H9 (cell line): ENCODE data around the gene NLE1. TPM values are rescaled to one million over a fixed set of nuclear protein-coding genes. Genes with fewer than 3 reads are reported as not detected.

Experiments
- DNase-seq: peaks from one replicate; pipeline ENCODE4 v3.0.0-alpha.2; 2017
- H2AFZ ChIP-seq: one replicate; pipeline ENCODE4 v1.6.1; 2013; ENCODE audit warnings: mild to moderate bottlenecking, low read length, control low read depth, moderate library complexity
- H2AK5ac ChIP-seq: 2 replicates; pipeline ENCODE4 v1.6.1; 2013; ENCODE audit warnings: low read length, control low read depth, mixed read lengths; ENCODE audit not compliant: insufficient read length
- H2BK120ac ChIP-seq: one replicate; pipeline ENCODE4 v1.6.1; 2013; ENCODE audit warnings: low read depth, mild to moderate bottlenecking, low read length, control low read depth, inconsistent platforms; ENCODE audit not compliant: poor library complexity, severe bottlenecking
- H2BK12ac ChIP-seq: 2 replicates; pipeline ENCODE4 v1.6.1; 2013; ENCODE audit warnings: low read length, control low read depth, mixed read lengths, low read depth; ENCODE audit not compliant: insufficient read length
- H2BK15ac ChIP-seq: 2 replicates; pipeline ENCODE4 v1.6.1; 2013; ENCODE audit warnings: low read depth, low read length, control low read depth
- H2BK20ac ChIP-seq: one replicate; pipeline ENCODE4 v1.6.1; 2013; ENCODE audit warnings: low read depth, mild to moderate bottlenecking, low read length, control low read depth, inconsistent platforms; ENCODE audit not compliant: poor library complexity, severe bottlenecking
- H2BK5ac ChIP-seq: 2 replicates; pipeline ENCODE4 v1.6.1; 2013; ENCODE audit warnings: low read length, control low read depth, mixed read lengths; ENCODE audit not compliant: insufficient read length
- H3K14ac ChIP-seq: 2 replicates; pipeline ENCODE4 v1.6.1; 2013; ENCODE audit warnings: low read length, control low read depth; ENCODE audit not compliant: insufficient read depth
- H3K18ac ChIP-seq: 2 replicates; pipeline ENCODE4 v1.6.1; 2013; ENCODE audit warnings: low read depth, mild to moderate bottlenecking, mixed read lengths, low read length, control low read depth; ENCODE audit not compliant: insufficient read length
- H3K23ac ChIP-seq: 2 replicates; pipeline ENCODE4 v1.6.1; 2013; ENCODE audit warnings: low read length, control low read depth, mixed read lengths, low read depth; ENCODE audit not compliant: insufficient read length
- H3K23me2 ChIP-seq: 2 replicates; pipeline ENCODE4 v1.6.1; 2013; ENCODE audit warnings: low read depth, mild to moderate bottlenecking, mixed read lengths, low read length, control low read depth; ENCODE audit not compliant: insufficient read length, poor library complexity, severe bottlenecking
- H3K27ac ChIP-seq: 2 replicates; pipeline ENCODE4 v1.5.1; 2013; ENCODE audit warnings: low read length, control low read depth, mixed read lengths, low read depth; ENCODE audit not compliant: insufficient read length
- H3K27me3 ChIP-seq: 2 replicates; pipeline ENCODE4 v1.6.1; 2013; ENCODE audit warnings: low read length, control low read depth, inconsistent platforms; ENCODE audit not compliant: insufficient read depth
- H3K4ac ChIP-seq: 2 replicates; pipeline ENCODE4 v1.6.1; 2013; ENCODE audit warnings: low read depth, mild to moderate bottlenecking, control low read depth, inconsistent platforms, low read length, moderate library complexity
- H3K4me1 ChIP-seq: 2 replicates; pipeline ENCODE4 v1.6.1; 2013; ENCODE audit warnings: low read length, control low read depth, inconsistent platforms; ENCODE audit not compliant: insufficient read depth
- H3K4me2 ChIP-seq: 2 replicates; pipeline ENCODE4 v1.6.1; 2013; ENCODE audit warnings: low read length, control low read depth, mixed read lengths; ENCODE audit not compliant: insufficient read length, insufficient read depth
- H3K56ac ChIP-seq: 2 replicates; pipeline ENCODE4 v1.6.1; 2013; ENCODE audit warnings: low read depth, mild to moderate bottlenecking, mixed read lengths, low read length, control low read depth; ENCODE audit not compliant: insufficient read length
- H3K79me1 ChIP-seq: 2 replicates; pipeline ENCODE4 v1.6.1; 2013; ENCODE audit warnings: low read depth, mild to moderate bottlenecking, moderate library complexity, low read length, control low read depth, inconsistent platforms; ENCODE audit not compliant: insufficient read depth, poor library complexity, severe bottlenecking
- H3K79me2 ChIP-seq: 2 replicates; pipeline ENCODE4 v1.6.1; 2013; ENCODE audit warnings: low read length, control low read depth, inconsistent platforms; ENCODE audit not compliant: insufficient read depth
- H3K9ac ChIP-seq: 2 replicates; pipeline ENCODE4 v1.6.1; 2013; ENCODE audit warnings: low read length, control low read depth, mixed read lengths; ENCODE audit not compliant: insufficient read length; ENCODE audit errors: extremely low read depth
- H3K9me3 ChIP-seq: one replicate; pipeline ENCODE4 v1.6.1; 2013; ENCODE audit warnings: low read depth, low read length, inconsistent platforms; ENCODE audit not compliant: control insufficient read depth
- H3T11ph ChIP-seq: one replicate; pipeline ENCODE4 v1.6.1; 2013; ENCODE audit warnings: mild to moderate bottlenecking, low read length, control low read depth, inconsistent platforms
- H4K20me1 ChIP-seq: one replicate; pipeline ENCODE4 v1.6.1; 2013; ENCODE audit not compliant: control insufficient read depth, insufficient read length, insufficient read depth
- H4K5ac ChIP-seq: 2 replicates; pipeline ENCODE4 v1.6.1; 2013; ENCODE audit warnings: low read depth, mild to moderate bottlenecking, mixed read lengths, low read length, control low read depth; ENCODE audit not compliant: insufficient read length
- H4K8ac ChIP-seq: replicated peaks from 2 replicates; pipeline ENCODE4 v1.6.1; 2013; ENCODE audit warnings: low read length, control low read depth, mixed read lengths, low read depth; ENCODE audit not compliant: insufficient read length
- H4K91ac ChIP-seq: 2 replicates; pipeline ENCODE4 v1.6.1; 2013; ENCODE audit warnings: low read depth, mild to moderate bottlenecking, moderate library complexity, mixed read lengths, low read length, control low read depth; ENCODE audit not compliant: insufficient read length
- H3K27ac Mint-ChIP-seq, 3 experiments: 2 replicates in 2 of 3; 3 replicates in 1 of 3; pipeline ENCODE4 v1.8.0; 2020 to 2021; ENCODE audit warnings: mixed read lengths in 3 of 3, mild to moderate bottlenecking in 1 of 3, moderate library complexity in 1 of 3
- H3K27me3 Mint-ChIP-seq: 2 replicates; pipeline ENCODE4 v1.8.0; 2021; ENCODE audit warnings: low read depth, mild to moderate bottlenecking, moderate library complexity, mixed read lengths
- H3K36me3 Mint-ChIP-seq, 3 experiments: 2 replicates in 2 of 3; 3 replicates in 1 of 3; pipeline ENCODE4 v1.8.0; 2020 to 2021; ENCODE audit warnings: low read depth in 3 of 3, mixed read lengths in 3 of 3; ENCODE audit not compliant: insufficient read depth in 1 of 3
- H3K4me1 Mint-ChIP-seq, 2 experiments: 2 replicates each; pipeline ENCODE4 v1.8.0; 2020; ENCODE audit warnings: mixed read lengths in 2 of 2
- H3K4me3 Mint-ChIP-seq, 2 experiments: 2 replicates in 1 of 2; 3 replicates in 1 of 2; pipeline ENCODE4 v1.8.0; 2020 to 2021; ENCODE audit warnings: mild to moderate bottlenecking in 2 of 2, mixed read lengths in 2 of 2, moderate library complexity in 1 of 2
- H3K9me3 Mint-ChIP-seq, 2 experiments: 2 replicates in 1 of 2; 3 replicates in 1 of 2; pipeline ENCODE4 v1.8.0; 2020; ENCODE audit warnings: mild to moderate bottlenecking in 2 of 2, mixed read lengths in 2 of 2, moderate library complexity in 1 of 2
- WGBS: extraction: QIAGEN DNeasy Blood & Tissue Kit; methylation state at CpG from one replicate; pipeline ENCODE4 v1.1.7; 2013; ENCODE audit warnings: missing lambda C conversion rate, low lambda C conversion rate, mixed read lengths; ENCODE audit not compliant: insufficient read length; ENCODE audit errors: extremely low coverage; 5-methylcytosine and 5-hydroxymethylcytosine counted together
- total RNA-seq: library from RNA; stranded (reverse); gene quantifications from 2 replicates; pipeline ENCODE4 v1.2.1, GENCODE V29; 2021
- TF ChIP-seq, protein P1 (sequence below): fragments of 200-600 bp; sonication (generic); conservative IDR thresholded peaks from 3 replicates; pipeline ENCODE4 v1.8.0; 2021; ENCODE audit warnings: antibody characterized with exemption, mild to moderate bottlenecking

NLE1 gene
- total RNA-seq, 1 experiment from 2014 or later = 43.9 TPM

DNA sequence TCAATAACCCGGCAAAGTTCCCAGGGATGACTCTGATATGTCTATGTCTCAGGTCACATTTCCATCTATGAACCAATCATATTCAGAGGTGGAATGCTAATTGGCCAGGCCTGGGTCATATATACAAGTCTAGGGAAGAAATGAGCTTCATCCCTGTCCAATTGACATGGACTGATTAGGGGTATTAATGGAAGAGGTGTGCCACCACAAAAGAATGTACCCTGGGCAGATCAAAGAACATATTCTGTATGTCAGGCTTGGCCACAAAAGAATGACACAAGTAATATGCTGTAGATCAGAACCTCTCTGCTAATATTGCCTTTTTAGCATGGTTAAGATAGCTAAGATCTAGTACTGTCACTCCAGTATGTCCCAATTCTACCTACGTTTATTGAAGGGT lies 45.4 kb upstream of the NLE1 start:
- Histone ChIP-seq H2BK5ac (no peak overlapping the region), H4K8ac (no peak overlapping the region), H3K56ac (no peak overlapping the region), H3K4me1 (no peaks in the 10 kb centered on the region), H3K27ac (no peak overlapping the region), H3K9me3 (no peaks in the 10 kb centered on the region), H2AK5ac (no peak overlapping the region), H3K9ac (no peak overlapping the region), H4K91ac (no peak overlapping the region), H3K18ac (no peak overlapping the region), H2BK120ac (no peak overlapping the region), H2BK12ac (no peak overlapping the region), H2BK15ac (no peak overlapping the region), H3K23me2 (no peaks in the 10 kb centered on the region), H3K4ac (no peak overlapping the region), H2AFZ (no peak overlapping the region), H3K27me3 (no peaks in the 10 kb centered on the region), H4K5ac (no peak overlapping the region), H2BK20ac (no peak overlapping the region), H3K4me2 (no peak overlapping the region), H3T11ph (no peak overlapping the region), H3K79me2 (no peaks in the 10 kb centered on the region), H3K79me1 (no peaks in the 10 kb centered on the region), H3K23ac (no peak overlapping the region), H3K14ac (no peak overlapping the region), H4K20me1 (no peaks in the 10 kb centered on the region)
- H3K36me3 Mint-ChIP-seq = no peaks in the 10 kb centered on the region
- TF ChIP-seq, protein P1, sequence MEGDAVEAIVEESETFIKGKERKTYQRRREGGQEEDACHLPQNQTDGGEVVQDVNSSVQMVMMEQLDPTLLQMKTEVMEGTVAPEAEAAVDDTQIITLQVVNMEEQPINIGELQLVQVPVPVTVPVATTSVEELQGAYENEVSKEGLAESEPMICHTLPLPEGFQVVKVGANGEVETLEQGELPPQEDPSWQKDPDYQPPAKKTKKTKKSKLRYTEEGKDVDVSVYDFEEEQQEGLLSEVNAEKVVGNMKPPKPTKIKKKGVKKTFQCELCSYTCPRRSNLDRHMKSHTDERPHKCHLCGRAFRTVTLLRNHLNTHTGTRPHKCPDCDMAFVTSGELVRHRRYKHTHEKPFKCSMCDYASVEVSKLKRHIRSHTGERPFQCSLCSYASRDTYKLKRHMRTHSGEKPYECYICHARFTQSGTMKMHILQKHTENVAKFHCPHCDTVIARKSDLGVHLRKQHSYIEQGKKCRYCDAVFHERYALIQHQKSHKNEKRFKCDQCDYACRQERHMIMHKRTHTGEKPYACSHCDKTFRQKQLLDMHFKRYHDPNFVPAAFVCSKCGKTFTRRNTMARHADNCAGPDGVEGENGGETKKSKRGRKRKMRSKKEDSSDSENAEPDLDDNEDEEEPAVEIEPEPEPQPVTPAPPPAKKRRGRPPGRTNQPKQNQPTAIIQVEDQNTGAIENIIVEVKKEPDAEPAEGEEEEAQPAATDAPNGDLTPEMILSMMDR = no peak
- H3K9me3 Mint-ChIP-seq = peaks cover 1 to 5% of the 10 kb centered on the region in 2 experiments; a peak in 2 of 5 replicates
- no CpG with 5 or more reads among the region's 2 CpGs for WGBS
- no peak overlapping the region for H3K27ac Mint-ChIP-seq
- H3K4me3 Mint-ChIP-seq = no peak overlapping the region
- DNase-seq = no peak
- H3K4me1 Mint-ChIP-seq = no peaks in the 10 kb centered on the region
- H3K27me3 Mint-ChIP-seq = peaks cover 12% of the 10 kb centered on the region
